Dermis blood vessel endothelial cell (primary cell): ENCODE measurements around the gene ORAI1. TPM values are rescaled to one million over a fixed set of nuclear protein-coding genes. Genes with fewer than 3 reads are reported as not detected.
"Not testable (repeated sequence)": the region's sequence is repeated elsewhere in the genome, so short reads cannot be mapped to it uniquely, and the experiment has no call there.

Source experiments
- DNase-seq: peaks from one replicate; pipeline ENCODE4 v3.0.0; 2010
- total RNA-seq: library from RNA; depleted of rRNA; stranded (reverse); fragments of >200 nt; gene quantifications from 2 replicates; pipeline ENCODE4 v1.2.3, GENCODE V29; 2014

Gene ORAI1
- total RNA-seq, 1 donor from 2014 or later: 20.3 TPM

DNA sequence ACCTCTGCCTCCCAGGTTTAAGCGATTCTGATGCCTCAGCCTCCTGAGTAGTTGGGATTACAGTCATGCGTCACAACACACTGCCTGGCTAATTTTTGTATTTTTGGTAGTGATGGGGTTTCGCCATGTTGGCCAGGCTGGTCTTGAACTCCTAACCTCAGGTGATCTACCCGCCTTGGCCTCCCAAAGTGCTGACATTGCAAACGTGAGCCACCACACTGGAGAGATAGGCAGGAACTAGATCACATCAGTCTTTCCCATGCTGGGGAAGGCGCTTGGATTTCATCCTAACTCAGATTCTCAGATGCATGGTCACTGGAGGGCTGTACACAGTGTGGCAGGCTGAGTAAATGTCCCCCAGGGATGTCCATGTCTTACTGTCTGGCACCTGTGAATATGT lies 18.0 kb upstream of the ORAI1 start:
- no peak for DNase-seq

DNA sequence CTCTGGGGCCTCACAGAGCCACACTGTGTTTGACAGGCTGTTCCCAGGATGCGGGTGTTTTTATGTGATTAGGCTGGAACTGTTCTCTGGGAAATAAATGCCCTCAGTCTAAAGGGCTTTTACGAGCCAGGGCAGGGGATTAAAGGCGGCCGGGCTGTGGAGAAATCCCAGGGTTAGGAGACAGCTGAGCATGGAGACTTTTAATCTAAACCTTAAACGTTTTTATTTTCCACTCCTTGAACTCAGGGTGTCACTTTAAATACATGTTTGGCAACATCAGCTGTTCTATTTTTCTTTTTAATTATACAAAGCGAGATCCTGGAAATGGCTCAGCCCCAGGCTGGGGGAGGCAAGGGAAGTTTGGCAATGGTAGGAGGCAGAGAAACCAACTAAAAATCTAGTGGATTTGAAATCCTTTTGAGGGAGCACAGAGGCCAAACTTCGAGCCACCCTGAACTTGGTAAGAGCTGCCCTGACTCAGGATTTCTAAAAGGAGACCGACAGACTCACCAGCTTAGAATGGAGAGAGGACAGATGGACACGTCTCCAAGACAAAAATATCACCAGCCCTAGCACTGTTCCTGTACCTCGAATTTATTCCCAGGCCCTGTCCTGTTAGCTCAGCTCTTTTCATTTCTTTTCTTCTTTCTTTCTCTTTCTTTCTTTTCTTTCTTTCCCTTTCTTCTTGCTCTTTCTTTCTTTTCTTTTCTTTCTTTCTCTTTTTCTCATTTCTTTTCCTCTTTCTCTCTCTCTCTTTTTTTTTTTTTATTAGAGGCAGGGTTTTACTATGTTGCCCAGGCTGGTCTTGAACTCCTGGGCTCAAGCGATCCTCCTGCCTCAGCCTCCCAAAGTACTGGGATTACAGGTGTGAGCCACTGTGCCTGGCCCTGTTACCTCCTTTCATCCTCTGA lies 15.8 kb upstream of the ORAI1 start:
- DNase-seq: no peak

DNA sequence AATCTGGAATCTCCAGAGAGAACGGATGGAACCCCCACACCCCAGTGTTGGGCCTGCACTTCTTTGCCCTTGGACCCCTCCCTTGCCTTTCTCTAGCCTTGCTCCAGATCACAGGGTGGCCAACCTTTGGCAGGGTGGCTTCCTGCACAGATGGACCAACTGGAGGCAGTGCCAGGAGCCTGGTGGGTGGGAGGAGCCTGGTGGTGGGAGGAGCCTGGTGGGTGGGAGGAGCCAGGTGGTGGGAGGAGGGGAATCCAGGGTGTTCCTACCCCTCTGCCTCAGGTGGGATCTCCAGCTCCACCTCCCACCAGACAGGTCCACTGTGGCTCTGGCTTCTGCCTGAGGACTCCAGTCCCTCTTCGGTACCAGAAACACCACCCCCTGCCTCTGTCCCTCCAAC lies 15.0 kb upstream of the ORAI1 start:
- DNase-seq: no peak

DNA sequence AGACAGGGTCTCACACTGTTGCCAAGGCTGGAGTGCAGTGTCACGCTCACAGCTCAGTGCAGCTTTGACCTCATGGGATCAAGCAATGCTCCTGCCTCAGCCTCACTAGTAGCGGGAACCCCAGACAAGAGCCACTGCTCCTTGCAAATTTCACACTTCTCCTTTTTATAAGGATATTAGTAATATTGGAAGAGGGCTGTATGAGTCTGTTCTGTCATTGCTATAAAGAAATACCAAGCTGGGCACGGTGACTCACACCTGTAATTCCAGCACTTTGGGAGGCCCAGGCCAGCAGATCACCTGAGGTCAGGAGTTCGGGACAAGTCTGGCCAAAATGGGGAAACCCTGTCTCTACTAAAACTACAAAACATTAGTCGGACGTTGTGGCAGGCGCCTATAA lies 12.9 kb upstream of the ORAI1 start:
- DNase-seq: no peak

DNA sequence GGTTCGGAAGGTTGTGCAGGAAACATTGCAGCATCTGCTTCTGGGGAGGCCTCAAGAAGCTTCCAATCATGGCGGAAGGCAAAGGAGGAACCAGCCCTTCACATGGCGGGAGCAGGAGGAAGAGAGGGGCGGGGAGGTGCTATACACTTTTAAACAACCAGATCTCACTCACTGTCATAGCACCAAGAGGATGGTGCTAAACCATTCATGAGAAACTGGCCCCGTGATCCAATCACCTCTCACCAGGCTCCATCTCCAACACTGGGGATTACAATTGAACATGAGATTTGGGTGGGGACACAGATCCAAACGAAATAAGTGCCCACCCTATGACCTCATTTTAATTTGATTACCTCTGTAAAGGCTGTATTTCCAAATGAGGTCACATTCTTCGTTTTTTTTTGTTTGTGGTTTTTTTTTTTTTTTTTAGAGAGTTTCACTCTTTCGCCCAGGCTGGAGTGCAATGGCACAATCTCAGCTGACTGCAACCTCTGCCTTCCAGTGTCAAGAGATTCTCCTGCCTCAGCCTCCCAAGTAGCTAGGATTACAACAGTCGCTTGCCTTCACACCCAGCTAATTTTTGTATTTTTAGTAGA lies 11.4 kb upstream of the ORAI1 start:
- no peak for DNase-seq

DNA sequence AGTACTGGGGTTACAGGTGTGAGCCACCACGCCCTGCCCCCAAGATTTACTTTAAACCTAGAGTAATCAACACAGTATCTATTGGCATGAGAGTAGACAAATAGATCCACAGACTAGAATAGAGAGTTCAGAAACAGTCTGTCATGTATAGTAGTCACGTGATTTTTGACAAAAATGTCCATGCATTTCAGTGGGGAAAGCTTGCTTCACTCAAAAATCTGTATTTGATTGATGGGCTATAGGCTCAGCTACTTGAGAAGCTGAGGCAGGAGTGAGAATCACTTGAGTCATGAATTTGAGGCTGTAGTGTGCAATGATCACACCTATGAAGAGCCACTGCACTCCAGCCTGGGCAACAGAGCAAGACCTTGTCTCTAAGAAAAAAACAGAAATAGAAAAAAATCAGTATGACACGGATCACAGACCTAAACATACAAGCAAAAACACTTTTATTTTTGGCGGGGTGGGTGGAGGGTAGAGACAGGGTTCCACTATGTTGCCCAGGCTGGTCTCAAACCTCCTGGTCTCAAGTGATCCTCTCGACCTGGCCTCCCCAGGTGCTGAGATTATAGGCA lies 7.6 kb upstream of the ORAI1 start:
- DNase-seq: no peak

DNA sequence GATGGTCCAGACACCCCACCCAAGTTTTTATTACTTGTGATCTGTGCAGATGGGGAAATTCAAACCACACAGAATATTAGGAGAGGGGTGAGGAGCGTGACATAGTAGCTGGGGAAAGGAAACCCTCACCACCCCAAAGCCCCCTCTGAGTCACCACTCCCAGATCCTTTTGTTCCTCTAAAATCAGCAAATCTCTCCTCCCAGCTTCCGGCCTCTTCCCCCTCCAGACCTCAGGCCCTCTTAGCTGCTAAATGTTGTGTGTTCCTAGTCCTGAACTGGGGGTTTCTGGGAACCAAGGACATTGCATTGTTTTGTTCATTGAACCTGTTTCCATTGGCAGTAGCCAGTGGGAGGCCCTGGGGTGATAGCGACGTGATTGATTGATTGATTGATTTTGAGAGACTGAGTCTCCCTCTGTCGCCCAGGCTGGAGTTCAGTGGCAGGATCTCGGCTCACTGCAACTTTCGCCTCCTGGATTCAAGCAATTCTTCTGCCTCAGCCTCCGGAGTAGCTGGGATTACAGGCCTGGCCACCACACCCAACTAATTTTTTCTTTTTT lies 5.9 kb upstream of the ORAI1 start:
- DNase-seq: no peak

DNA sequence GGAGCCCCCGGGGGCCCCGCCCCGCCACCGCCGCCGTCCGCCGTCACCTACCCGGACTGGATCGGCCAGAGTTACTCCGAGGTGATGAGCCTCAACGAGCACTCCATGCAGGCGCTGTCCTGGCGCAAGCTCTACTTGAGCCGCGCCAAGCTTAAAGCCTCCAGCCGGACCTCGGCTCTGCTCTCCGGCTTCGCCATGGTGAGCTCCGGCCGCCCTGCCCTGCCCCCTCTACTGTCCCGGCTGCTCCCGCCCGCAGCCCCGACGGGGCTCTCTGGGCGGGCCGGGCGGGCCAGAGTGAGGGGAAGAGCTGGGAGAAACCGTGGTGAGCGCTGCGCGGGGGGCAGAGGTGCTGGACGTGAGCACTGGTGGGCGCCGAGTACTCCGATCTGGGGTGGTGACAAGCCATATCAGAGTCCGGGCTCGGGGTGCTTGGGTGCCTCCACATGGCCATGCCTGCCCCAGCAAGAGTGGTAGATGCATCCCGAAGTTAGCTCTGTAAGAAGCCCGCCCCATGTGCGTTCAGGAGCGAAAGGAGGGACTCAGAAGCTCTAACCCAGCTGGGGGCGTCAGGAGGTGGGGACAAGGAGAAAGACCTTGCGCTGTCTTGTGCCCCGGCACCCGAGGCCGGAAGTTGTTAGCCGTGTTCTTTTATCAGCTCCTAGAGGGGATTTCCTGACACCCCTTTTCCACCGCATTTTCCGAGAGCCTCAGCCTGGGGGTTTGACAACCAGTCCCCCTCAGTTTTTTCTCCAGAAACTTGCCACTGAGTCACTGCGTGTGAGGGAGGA lies 717 bp downstream of the ORAI1 start:
- peak; percentile 74 for DNase-seq

DNA sequence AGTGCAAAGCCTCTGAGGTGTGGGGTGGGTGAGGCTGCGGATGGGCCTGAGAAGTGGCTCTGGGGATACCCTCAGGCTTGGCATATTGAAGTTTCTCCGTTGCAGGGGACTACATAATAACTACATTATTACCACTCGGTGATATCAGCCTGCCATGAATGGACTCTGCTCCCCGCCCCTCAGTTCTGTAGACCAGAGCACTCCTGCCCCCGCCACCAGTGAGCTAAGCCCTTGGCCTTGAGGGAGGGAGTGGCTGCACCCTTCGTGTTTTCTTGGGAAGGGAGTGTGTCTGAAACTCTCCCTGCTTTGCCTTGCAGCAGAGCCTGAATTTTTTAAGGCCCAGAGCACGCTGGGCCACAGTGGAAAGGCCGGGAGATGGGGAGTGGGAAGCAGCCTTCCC lies 1.7 kb downstream of the ORAI1 start:
- DNase-seq: peak; percentile 31

DNA sequence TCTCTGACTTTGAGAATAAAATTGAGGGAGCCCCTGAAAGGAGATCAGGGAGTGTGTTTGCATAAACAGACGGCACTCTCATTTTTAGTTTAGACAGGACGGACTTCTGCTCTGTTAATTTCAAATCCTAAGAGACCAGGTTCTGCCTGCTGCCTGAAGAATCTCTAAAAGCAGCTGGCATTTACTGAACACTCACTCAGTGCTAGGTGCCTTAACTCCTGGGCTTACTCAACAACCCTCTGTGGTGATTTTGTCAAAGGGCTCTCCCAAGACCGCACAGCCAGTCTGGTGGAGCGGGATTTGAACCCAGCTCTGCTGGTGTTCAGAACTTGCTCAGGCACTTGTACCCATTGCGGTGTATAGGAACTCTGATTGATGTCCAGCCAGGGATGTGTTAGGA lies 2.2 kb downstream of the ORAI1 start:
- peak; percentile 11 for DNase-seq

DNA sequence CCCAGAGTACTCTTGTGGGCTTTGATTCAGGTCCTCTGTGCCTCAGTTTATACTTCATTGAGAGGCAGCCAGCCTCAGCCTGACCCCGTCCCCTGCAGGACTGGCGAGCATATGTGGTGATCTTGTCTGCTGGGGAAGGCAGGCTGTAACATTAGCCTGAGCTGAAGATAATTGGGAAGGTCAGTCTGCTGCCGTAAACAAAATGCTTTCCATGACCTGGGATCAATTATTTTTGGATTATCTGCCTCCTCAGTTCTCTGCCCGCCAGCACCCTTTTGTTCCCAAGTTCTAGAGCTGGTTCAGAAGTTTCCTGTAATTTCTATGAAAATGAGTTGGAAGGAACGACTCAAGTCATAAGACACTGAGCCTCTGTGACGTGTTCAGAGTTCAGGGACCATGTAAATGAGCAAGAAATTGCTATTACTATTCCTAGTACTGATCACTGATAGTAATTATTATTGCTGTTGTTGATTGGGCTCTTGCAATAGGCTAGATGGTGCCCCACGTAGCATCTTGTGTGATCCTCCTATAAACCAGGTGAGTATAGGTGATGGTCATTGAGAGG lies 4.5 kb downstream of the ORAI1 start:
- DNase-seq: no peak

DNA sequence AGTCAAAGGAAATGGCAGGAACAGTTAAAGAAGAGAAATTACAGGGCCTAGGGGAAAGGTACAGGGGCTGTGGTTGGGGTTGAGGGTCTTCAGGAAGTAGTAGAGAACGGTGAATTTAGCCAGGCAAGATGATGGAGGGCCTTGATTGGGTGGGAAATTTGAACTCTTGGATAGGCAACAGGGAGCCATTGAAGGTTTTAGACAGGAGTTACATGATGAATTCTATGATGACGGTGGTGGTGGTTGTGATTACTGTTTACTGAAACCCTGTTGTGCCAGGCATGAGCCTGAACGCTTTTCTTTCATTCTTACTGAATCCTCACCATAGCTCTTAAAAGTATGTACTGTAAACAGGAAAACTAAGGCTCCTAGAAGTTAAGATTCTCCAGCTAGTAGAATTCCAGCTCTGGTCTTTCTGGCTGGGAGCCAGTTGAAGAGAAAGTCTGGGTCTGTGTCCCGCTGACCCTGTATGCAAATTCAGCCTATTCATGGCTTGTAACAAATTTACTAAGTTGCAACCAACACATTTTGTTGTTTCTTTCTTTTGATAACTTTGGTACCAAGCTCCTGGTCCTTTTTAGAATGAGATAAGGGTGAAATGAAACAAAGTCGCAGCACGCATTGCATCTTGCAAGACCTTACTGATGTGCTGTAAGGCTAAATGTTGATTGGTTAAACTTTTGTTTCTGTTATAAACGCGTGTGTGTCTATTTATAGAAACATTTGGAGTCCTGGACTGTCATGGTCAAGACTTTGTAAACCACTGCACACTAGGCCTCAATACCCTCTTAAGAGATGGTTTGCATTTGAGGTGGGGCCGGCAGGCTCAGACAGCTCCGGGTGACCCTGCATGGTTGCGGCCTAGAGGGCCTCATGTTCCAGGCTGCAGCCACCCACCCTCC lies 6.0 kb downstream of the ORAI1 start:
- peak; percentile 17 for DNase-seq

DNA sequence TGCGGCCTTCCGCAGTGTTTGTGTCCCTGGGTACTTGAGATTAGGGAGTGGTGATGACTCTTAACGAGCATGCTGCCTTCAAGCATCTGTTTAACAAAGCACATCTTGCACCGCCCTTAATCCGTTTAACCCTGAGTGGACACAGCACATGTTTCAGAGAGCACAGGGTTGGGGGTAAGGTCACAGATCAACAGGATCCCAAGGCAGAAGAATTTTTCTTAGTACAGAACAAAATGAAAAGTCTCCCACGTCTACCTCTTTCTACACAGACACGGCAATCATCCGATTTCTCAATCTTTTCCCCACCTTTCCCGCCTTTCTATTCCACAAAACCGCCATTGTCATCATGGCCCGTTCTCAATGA lies 7.5 kb downstream of the ORAI1 start:
- DNase-seq: not testable (repeated sequence)

DNA sequence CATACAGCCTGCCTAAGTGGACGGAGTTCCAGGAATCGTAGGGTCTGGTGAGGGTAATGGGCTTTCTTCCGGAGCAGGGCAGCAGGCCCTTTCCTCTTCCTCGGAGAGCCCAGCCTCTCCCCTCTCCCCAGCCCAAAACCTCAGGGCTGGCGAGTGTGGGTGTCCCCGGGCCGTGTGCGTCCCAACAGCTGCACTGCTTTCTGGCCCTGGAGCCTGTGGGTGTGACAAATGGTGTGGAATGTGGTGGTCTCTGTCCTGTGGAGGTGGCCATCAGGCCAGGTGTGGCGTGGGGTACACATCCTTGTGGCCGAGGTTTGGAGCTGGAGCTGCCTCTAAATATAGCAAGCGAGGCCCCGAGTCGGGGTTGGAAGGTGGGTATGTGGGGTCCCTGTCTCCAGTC lies 8.5 kb downstream of the ORAI1 start:
- DNase-seq: no peak

DNA sequence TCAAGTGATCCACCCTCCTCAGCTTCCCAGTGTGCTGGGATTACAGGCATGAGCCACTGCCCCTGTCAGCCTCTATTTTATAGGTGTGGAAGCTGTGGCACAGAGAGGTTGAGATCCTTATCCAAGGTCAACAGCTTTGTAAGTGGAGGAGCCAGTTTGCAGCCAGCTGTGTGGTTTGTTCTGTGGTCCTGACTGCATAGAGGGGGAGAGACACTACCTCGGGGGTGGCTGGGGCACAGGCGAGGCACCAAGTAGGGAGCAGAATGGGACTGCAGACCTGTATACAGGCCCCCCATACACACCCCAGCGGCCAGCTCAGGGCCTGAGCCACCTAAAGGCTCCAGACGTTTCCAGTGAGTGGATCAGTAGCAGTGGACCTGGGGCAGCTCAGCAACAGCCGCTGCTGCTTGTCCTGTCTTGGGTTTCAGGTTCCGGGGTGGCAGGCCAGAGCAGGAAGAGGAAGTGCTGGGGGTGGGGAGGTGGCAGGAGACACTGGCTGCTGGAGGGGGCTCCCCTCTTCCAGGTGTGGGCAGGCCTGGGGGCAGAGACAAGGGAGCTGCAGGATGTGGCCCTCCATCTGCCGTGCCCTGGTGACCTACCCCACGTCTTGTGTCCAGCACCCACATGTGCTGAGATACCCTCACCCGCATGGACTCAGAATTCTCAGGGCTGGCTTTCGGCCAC lies 11.0 kb downstream of the ORAI1 start:
- no peak for DNase-seq

DNA sequence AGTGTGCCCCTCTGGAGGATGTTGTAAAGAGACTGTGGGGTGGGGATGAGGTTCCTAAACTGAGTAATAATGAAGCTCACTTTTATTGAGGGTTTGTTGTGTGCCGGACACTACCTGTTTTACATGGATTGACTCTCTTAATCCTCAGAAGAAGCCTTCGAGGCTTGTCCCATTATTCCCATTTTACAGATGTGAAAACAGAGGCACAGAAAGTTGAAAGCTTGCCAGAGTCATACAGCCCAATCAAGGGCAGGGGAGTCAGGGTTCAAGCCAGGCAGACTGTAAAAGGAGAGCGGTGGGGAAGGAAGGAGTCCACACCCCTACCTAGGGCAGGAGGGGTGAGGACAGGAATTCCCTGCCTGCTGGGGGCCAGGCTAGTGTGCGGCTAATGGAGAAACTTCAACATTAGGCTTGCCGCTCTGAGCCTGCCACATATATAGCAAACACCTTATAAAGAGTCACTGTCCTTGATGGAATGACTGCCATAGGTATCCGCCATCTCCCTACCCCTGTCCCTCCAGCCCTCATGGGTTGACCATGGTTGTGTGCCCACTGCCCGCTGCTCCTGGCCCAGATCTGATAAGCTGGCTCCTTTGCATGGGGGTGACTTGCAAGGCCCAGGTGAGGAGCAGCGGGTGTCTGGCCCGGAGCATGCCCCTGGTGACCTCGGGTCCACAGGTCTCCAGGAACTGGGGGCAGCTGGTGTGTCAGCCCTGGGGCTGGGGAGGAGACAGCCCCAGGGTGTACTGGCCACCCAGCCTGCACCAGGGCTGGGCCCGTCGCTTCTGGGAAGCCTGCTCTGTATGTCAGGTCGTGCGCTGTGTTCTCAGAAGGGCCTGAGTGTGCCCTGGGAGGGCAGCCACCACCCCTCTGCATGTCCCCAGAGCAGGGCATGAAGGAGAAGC lies 12.2 kb downstream of the ORAI1 start:
- no peak for DNase-seq

DNA sequence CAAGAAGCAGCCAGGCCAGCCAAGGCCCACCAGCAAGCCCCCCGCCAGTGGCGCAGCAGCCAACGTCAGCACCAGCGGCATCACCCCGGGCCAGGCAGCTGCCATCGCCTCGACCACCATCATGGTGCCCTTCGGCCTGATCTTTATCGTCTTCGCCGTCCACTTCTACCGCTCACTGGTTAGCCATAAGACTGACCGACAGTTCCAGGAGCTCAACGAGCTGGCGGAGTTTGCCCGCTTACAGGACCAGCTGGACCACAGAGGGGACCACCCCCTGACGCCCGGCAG lies 15.0 kb downstream of the ORAI1 start:
- no peak for DNase-seq

DNA sequence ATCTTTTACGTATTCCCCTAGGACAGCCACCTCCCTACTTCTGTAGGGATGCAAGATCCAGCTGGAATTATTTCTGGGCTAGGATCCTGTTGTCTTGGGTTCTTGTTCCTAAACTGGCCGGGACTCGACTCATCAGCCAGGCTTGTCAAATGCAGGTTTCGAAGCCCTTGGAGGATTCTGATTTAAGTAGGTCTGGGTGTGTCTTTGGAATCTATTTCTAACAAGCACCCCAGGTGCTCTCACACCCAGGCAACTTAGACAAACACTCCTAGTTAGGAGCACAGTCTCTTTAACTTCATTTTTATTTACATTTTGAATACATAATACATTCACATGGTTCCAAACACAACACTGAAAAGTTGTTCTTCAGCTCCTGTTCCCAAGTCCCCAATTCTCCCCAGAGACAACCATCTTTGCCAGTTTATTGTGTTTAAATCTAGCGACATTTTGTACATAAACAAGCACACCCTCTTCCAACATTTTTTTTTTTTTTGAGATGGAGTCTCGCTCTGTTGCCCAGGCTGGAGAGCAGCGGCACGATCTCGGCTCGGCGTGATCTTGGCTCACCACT lies 22.2 kb downstream of the ORAI1 start:
- no peak for DNase-seq

DNA sequence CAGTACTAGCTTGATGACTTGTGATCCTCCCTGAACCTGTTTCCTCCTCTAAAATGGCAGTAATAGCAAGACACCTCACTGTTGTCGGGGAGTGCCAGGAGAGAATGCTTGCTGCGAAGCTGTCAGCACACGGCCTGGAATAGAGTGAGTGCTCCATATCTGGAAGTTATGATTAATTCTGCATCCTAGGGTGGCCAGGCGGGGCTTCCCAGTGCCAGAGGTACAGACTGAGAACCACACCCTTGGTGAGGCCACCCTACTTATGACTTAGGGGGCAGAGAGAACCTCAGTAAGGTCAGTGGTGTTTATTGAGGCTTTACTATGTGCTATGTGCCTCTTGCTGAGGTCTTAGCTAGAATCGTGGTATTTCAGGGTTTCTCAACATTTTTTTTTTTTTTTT lies 23.0 kb downstream of the ORAI1 start:
- DNase-seq: no peak
